ENCODE data around the gene THRB.

GRCh38 chr3:24242012-24242698 is 252.5 kb downstream of the THRB start:
- TF ChIP-seq CTCF (IDR thresholded peaks at IDR 0.05; ENCODE audit: low read depth, low read length) (no peak), MYC (IDR thresholded peaks at IDR 0.05; ENCODE audit: low read depth, low read length) (no peak), POLR2A (IDR thresholded peaks at IDR 0.05; ENCODE audit: extremely low read depth, insufficient read length) (no peak), MAX (IDR thresholded peaks at IDR 0.05; ENCODE audit: low read depth, low read length) (no peak)
